ENCODE results near the gene RCOR3. TPM values are rescaled to one million over a fixed set of nuclear protein-coding genes. Genes with fewer than 3 reads are reported as not detected.

The RCOR3 gene
- total RNA-seq, 1 experiment from 2014 or later, result 12.7 TPM

- Histone ChIP-seq H3K27ac (ENCODE audit: low read length) (no peak overlapping the region), H3K4me3 (ENCODE audit: low read length) (no peak overlapping the region), H3K27me3 (ENCODE audit: low read length) (no peaks in the 10 kb centered on the region), H3K9me3 (ENCODE audit: low read length) (no peaks in the 10 kb centered on the region), H3K4me2 (ENCODE audit: low read length) (no peak overlapping the region), H3K9me2 (replicated peaks; ENCODE audit: low read length) (no peaks in the 10 kb centered on the region), H4K20me1 (ENCODE audit: low read length) (no peaks in the 10 kb centered on the region), H3F3A (ENCODE audit: low read length, unreplicated experiment) (no peaks in the 10 kb centered on the region), H2AFZ (ENCODE audit: low read length) (no peak overlapping the region), H3K36me3 (ENCODE audit: low read depth, low read length) (no peaks in the 10 kb centered on the region), H3K4me1 (ENCODE audit: insufficient read depth, low read length) (peaks cover 31% of the 10 kb centered on the region), H3K9ac (ENCODE audit: low read length) (no peak overlapping the region), H3K79me2 (ENCODE audit: low read length) (no peaks in the 10 kb centered on the region)
- TF ChIP-seq EZH2phosphoT487 (IDR thresholded peaks at IDR 0.05; ENCODE audit: borderline replicate concordance, low read length) (no peak), EZH2 (IDR thresholded peaks at IDR 0.05; ENCODE audit: low read length, unreplicated experiment) (no peak)
- TF ChIP-seq, protein P1, sequence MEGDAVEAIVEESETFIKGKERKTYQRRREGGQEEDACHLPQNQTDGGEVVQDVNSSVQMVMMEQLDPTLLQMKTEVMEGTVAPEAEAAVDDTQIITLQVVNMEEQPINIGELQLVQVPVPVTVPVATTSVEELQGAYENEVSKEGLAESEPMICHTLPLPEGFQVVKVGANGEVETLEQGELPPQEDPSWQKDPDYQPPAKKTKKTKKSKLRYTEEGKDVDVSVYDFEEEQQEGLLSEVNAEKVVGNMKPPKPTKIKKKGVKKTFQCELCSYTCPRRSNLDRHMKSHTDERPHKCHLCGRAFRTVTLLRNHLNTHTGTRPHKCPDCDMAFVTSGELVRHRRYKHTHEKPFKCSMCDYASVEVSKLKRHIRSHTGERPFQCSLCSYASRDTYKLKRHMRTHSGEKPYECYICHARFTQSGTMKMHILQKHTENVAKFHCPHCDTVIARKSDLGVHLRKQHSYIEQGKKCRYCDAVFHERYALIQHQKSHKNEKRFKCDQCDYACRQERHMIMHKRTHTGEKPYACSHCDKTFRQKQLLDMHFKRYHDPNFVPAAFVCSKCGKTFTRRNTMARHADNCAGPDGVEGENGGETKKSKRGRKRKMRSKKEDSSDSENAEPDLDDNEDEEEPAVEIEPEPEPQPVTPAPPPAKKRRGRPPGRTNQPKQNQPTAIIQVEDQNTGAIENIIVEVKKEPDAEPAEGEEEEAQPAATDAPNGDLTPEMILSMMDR (conservative IDR thresholded peaks at IDR 0.05; ENCODE audit: low read depth, low read length), result no peak
- ATAC-seq (no peak), DNase-seq (no peak)
- BruUV-seq (replicated peaks), result no TSS peak
- ChIA-PET CTCF (interaction anchor here (0.6 kb wide), 1 partner anchor 27 kb away, joined by 3 read pairs; no protein-coding TSS in a partner anchor), POLR2A (ENCODE audit: unreplicated experiment) (no interaction called here)
- intact Hi-C loops (cut with micrococcal nuclease), result no loop called here
Measured at GRCh38 chr1:211328866-211329475, 69.8 kb downstream of the RCOR3 start.

GRCh38 chr1:211329764-211330201 lies 70.6 kb downstream of the RCOR3 start:
- no peak overlapping the region for H3K27ac ChIP-seq (ENCODE audit: low read length)
- H3K4me3 ChIP-seq (ENCODE audit: low read length), result no peak overlapping the region
- no peak for ATAC-seq
- H3K4me1 ChIP-seq (ENCODE audit: insufficient read depth, low read length), result peaks cover 34% of the 10 kb centered on the region
- H3K79me2 ChIP-seq (ENCODE audit: low read length), result no peaks in the 10 kb centered on the region
- no peaks in the 10 kb centered on the region for H4K20me1 ChIP-seq (ENCODE audit: low read length)
- ChIA-PET POLR2A (ENCODE audit: unreplicated experiment) (no interaction called here), CTCF (no interaction called here)
- intact Hi-C loops (cut with micrococcal nuclease), result no loop called here
- TF ChIP-seq, protein P1 (conservative IDR thresholded peaks at IDR 0.05; ENCODE audit: low read depth, low read length), result no peak
- TF ChIP-seq EZH2phosphoT487 (IDR thresholded peaks at IDR 0.05; ENCODE audit: borderline replicate concordance, low read length) (no peak), EZH2 (IDR thresholded peaks at IDR 0.05; ENCODE audit: low read length, unreplicated experiment) (no peak)
- DNase-seq, result no peak
- no peaks in the 10 kb centered on the region for H3F3A ChIP-seq (ENCODE audit: low read length, unreplicated experiment)
- H3K9me2 ChIP-seq (replicated peaks; ENCODE audit: low read length), result no peaks in the 10 kb centered on the region
- BruUV-seq (replicated peaks), result no TSS peak
- H3K9ac ChIP-seq (ENCODE audit: low read length), result no peak overlapping the region
- no peak overlapping the region for H3K4me2 ChIP-seq (ENCODE audit: low read length)
- H3K9me3 ChIP-seq (ENCODE audit: low read length), result no peaks in the 10 kb centered on the region
- H3K27me3 ChIP-seq (ENCODE audit: low read length), result no peaks in the 10 kb centered on the region
- no peaks in the 10 kb centered on the region for H3K36me3 ChIP-seq (ENCODE audit: low read depth, low read length)
- no peak overlapping the region for H2AFZ ChIP-seq (ENCODE audit: low read length)

GRCh38 chr1:211330282-211330936 lies 71.2 kb downstream of the RCOR3 start:
- no peaks in the 10 kb centered on the region for H4K20me1 ChIP-seq (ENCODE audit: low read length)
- no peak overlapping the region for H3K27ac ChIP-seq (ENCODE audit: low read length)
- H3K79me2 ChIP-seq (ENCODE audit: low read length), result no peaks in the 10 kb centered on the region
- H3K4me1 ChIP-seq (ENCODE audit: insufficient read depth, low read length), result peaks cover 38% of the 10 kb centered on the region
- H3K9me2 ChIP-seq (replicated peaks; ENCODE audit: low read length), result no peaks in the 10 kb centered on the region
- POLR2A ChIA-PET (ENCODE audit: unreplicated experiment), result no interaction called here
- TF ChIP-seq EZH2 (IDR thresholded peaks at IDR 0.05; ENCODE audit: low read length, unreplicated experiment) (no peak), EZH2phosphoT487 (IDR thresholded peaks at IDR 0.05; ENCODE audit: borderline replicate concordance, low read length) (no peak)
- TF ChIP-seq, protein P1 (conservative IDR thresholded peaks at IDR 0.05; ENCODE audit: low read depth, low read length), result no peak
- H3K27me3 ChIP-seq (ENCODE audit: low read length), result no peaks in the 10 kb centered on the region
- CTCF ChIA-PET, result no interaction called here
- DNase-seq, result no peak
- H2AFZ ChIP-seq (ENCODE audit: low read length), result no peak overlapping the region
- intact Hi-C loops (cut with micrococcal nuclease), result no loop called here
- H3F3A ChIP-seq (ENCODE audit: low read length, unreplicated experiment), result no peaks in the 10 kb centered on the region
- H3K4me3 ChIP-seq (ENCODE audit: low read length), result no peak overlapping the region
- no TSS peak for BruUV-seq (replicated peaks)
- H3K36me3 ChIP-seq (ENCODE audit: low read depth, low read length), result no peaks in the 10 kb centered on the region
- ATAC-seq, result no peak
- no peaks in the 10 kb centered on the region for H3K9me3 ChIP-seq (ENCODE audit: low read length)
- H3K4me2 ChIP-seq (ENCODE audit: low read length), result no peak overlapping the region
- H3K9ac ChIP-seq (ENCODE audit: low read length), result no peak overlapping the region

All from PC-3 (cell line).